GM19035 (cell line): Measurements from ENCODE around the gene SRP72.

Experiments used
- ATAC-seq: cut with Tn5 transposase; IDR thresholded peaks from one replicate; pipeline ENCODE4 v1.9.1; 2021; ENCODE audit not compliant: unreplicated experiment

The SRP72 gene

GRCh38 chr4:56544573-56545131, 77.2 kb downstream of the SRP72 start:
- peak; percentile 98 for ATAC-seq

GRCh38 chr4:56550642-56551041, 83.2 kb downstream of the SRP72 start:
- ATAC-seq = no peak

- ATAC-seq = no peak
Measured at GRCh38 chr4:56551516-56551915, 84.1 kb downstream of the SRP72 start.

- no peak for ATAC-seq
Measured at GRCh38 chr4:56552273-56552672, 84.9 kb downstream of the SRP72 start.
